HCT116 (cell line): ENCODE data around the gene ZNF718.
"Not testable (repeated sequence)": the region's sequence is repeated elsewhere in the genome, so short reads cannot be mapped to it uniquely, and the experiment has no call there.

ENCODE experiments used
- CEBPB ChIP-seq: IDR thresholded peaks from 2 replicates; pipeline ENCODE4 v1.6.1; 2012; ENCODE audit warnings: low read depth
- CTCF ChIP-seq, 3 experiments: fragments of 200-600 bp in 1 of 3; sonication (generic) in 1 of 3; IDR thresholded peaks in 2 of 3; conservative IDR thresholded peaks in 1 of 3; 2 replicates each; pipeline ENCODE4 v1.5.1; 2012 to 2017; ENCODE audit warnings: low read depth in 2 of 3, low read length in 2 of 3, antibody characterized with exemption in 1 of 3, borderline replicate concordance in 1 of 3, control low read depth in 1 of 3, mild to moderate bottlenecking in 1 of 3, mixed read lengths in 1 of 3, mixed run types in 1 of 3, moderate library complexity in 1 of 3; ENCODE audit not compliant: insufficient read depth in 1 of 3
- EZH2 ChIP-seq: fragments of 200-600 bp; sonication (generic); IDR thresholded peaks from 2 replicates; pipeline ENCODE4 v1.6.1; 2017; ENCODE audit warnings: antibody characterized with exemption, mixed run types
- MAX ChIP-seq: IDR thresholded peaks from 2 replicates; pipeline ENCODE4 v1.6.1; 2012
- POLR2A ChIP-seq: IDR thresholded peaks from 2 replicates; pipeline ENCODE4 v1.7.0; 2011; ENCODE audit warnings: borderline replicate concordance; ENCODE audit not compliant: insufficient read depth, insufficient read length; ENCODE audit errors: extremely low read depth
- RAD21 ChIP-seq: IDR thresholded peaks from 2 replicates; pipeline ENCODE4 v1.6.1; 2012; ENCODE audit warnings: low read depth, mild to moderate bottlenecking
- YY1 ChIP-seq: IDR thresholded peaks from 2 replicates; pipeline ENCODE4 v1.6.1; 2011; ENCODE audit warnings: low read length, low read depth, moderate library complexity, mild to moderate bottlenecking; ENCODE audit not compliant: insufficient replicate concordance; ENCODE audit errors: extremely low read depth
- ZBTB33 ChIP-seq: IDR thresholded peaks from 2 replicates; pipeline ENCODE4 v1.6.1; 2011; ENCODE audit warnings: mild to moderate bottlenecking, low read length, moderate library complexity; ENCODE audit not compliant: insufficient replicate concordance; ENCODE audit errors: extremely low read depth

GRCh38 chr4:123922-124274 is 403 bp upstream of the ZNF718 start:
- TF ChIP-seq CTCF (IDR thresholded peaks at IDR 0.05 in 2 of 3, conservative IDR thresholded peaks at IDR 0.05 in 1 of 3; ENCODE audit: borderline replicate concordance in 1 of 3, insufficient read depth in 1 of 3, low read depth in 2 of 3, low read length in 2 of 3); POLR2A; MAX; ZBTB33; RAD21; CEBPB; EZH2; YY1: not testable (repeated sequence)
